22Rv1 (cell line): ENCODE measurements around the gene LYRM9.
"Not testable (repeated sequence)": the region's sequence is repeated elsewhere in the genome, so short reads cannot be mapped to it uniquely, and the experiment has no call there.

ENCODE experiments used
- H3K27ac ChIP-seq: fragments of 450-650 bp; 2 replicates; pipeline ENCODE4 v1.5.1; 2017
- ZFX ChIP-seq: fragments of 450-650 bp; IDR thresholded peaks from 2 replicates; pipeline ENCODE4 v1.6.1; 2017; ENCODE audit warnings: antibody characterized with exemption, borderline replicate concordance
- TF ChIP-seq, protein P1 (sequence below): fragments of 450-650 bp; IDR thresholded peaks from 2 replicates; pipeline ENCODE4 v1.5.1; 2017; ENCODE audit warnings: mild to moderate bottlenecking

The LYRM9 gene

DNA sequence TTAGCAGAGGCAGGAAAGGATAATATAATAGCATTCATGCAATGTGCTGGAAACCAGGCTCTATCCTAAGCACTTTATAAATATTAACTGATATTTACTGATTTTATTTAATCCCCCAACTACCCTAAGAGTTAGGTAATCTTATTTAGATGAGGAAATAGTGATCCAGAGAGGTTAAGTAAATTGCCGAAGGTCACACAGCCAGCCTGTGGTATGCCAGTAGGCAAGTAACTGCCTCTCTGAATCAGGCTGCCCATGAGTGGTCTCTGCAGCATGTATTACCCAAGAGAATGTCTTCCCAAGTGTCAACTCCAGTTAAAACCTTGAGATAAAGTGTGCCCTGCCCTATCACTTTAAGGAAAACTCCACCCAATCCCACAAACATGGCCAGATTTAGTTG is 25.3 kb upstream of the LYRM9 start:
- H3K27ac ChIP-seq, result no peak overlapping the region
- TF ChIP-seq, protein P1, sequence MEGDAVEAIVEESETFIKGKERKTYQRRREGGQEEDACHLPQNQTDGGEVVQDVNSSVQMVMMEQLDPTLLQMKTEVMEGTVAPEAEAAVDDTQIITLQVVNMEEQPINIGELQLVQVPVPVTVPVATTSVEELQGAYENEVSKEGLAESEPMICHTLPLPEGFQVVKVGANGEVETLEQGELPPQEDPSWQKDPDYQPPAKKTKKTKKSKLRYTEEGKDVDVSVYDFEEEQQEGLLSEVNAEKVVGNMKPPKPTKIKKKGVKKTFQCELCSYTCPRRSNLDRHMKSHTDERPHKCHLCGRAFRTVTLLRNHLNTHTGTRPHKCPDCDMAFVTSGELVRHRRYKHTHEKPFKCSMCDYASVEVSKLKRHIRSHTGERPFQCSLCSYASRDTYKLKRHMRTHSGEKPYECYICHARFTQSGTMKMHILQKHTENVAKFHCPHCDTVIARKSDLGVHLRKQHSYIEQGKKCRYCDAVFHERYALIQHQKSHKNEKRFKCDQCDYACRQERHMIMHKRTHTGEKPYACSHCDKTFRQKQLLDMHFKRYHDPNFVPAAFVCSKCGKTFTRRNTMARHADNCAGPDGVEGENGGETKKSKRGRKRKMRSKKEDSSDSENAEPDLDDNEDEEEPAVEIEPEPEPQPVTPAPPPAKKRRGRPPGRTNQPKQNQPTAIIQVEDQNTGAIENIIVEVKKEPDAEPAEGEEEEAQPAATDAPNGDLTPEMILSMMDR, result no peak
- no peak for TF ChIP-seq ZFX

GRCh38 chr17:27917000-27917399 is 23.8 kb upstream of the LYRM9 start:
- no peak overlapping the region for H3K27ac ChIP-seq
- TF ChIP-seq, protein P1, result no peak
- no peak for TF ChIP-seq ZFX

DNA sequence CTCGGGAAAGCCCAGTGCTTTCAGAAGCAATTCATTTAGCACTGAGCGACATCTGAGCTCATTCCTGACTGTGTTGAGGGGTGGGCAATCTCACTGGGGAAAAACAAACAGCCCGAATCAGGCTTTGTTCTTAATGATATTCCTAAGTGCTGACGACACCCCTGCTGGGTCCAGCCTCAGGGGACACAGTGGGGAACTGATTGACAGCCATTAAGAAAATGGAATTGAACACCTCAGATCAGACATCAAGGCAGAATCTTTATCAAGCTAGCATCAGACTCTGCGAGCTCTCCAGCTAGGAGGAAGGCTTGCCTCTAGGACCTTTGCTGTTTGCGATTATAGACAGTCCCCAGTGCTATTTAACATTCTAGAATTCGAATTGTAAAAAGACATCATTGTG is 22.5 kb upstream of the LYRM9 start:
- H3K27ac ChIP-seq, result no peak overlapping the region
- TF ChIP-seq, protein P1, result no peak
- no peak for TF ChIP-seq ZFX

DNA sequence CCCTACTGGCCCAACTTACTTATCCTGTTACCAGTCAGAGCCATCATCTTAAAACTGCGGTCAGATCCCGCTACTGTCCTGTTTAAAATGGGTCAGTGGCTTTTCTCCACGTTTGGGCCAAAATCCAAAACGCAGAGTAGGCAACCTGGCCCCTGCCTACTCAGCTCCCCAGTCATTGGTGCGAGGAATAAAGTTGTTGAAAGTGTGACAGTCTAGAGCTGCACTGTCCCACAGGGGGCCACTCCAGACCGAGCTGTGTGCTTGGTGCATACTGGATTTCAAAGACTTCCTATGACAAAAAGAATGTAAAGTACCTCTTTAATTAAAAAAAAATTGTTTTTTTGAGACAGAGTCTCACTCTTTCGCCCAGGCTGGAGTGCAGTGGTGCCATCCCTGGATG is 21.2 kb upstream of the LYRM9 start:
- no peak overlapping the region for H3K27ac ChIP-seq
- TF ChIP-seq, protein P1, result no peak
- TF ChIP-seq ZFX, result no peak

DNA sequence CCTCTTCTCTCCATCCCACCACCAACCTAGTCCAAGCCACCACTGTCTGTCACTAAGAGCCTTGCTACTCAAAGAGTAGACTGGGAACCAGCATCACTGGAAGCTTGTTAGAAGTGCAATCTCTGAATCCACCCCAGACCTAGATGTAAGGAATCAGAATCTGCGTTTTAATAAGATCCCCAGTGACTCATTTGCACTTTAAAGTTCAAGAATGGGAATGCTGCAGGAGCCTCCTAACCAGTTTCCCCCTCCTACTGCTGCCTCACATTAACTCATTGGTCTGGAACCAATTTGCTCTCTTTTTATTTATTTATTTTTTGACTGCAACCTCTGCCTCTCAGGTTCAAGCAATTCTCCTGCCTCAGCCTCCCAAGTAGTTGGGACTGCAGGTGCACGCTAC is 19.8 kb upstream of the LYRM9 start:
- no peak overlapping the region for H3K27ac ChIP-seq
- TF ChIP-seq, protein P1, result no peak
- TF ChIP-seq ZFX, result no peak

- H3K27ac ChIP-seq, result not testable (repeated sequence)
Observed at GRCh38 chr17:27912299-27912698, 19.1 kb upstream of the LYRM9 start.

GRCh38 chr17:27907976-27908558 is 14.9 kb upstream of the LYRM9 start:
- H3K27ac ChIP-seq, result no peak overlapping the region
- TF ChIP-seq, protein P1, result no peak
- no peak for TF ChIP-seq ZFX

DNA sequence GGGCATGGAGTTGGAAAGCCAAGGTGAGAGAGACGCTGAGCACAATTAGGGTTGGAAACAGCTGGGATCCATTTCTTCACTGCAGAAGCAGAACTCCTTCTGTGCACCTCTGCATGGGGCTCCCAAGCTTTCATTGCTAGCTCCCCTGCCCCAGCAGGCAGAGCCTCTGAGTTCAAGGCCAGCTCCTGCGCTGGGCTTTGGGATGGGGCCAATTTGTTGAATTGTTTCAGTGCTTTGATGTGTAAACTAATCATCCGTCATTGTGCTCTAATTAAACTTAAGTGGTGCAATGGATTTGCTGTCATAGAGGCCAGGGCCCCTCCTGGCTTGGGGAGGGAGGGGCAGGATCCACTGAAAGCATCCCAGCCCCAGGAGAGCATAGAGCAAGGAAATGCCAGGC is 13.5 kb upstream of the LYRM9 start:
- TF ChIP-seq, protein P1, result no peak
- TF ChIP-seq ZFX, result no peak
- no peak overlapping the region for H3K27ac ChIP-seq
